Middle frontal gyrus (tissue), 1 donor: ENCODE measurements around the gene ADCY5.

Experiments
- DNase-seq: peaks from one replicate; pipeline ENCODE4 v3.0.0-alpha.2; 2015; ENCODE audit warnings: low spot score; ENCODE audit errors: extremely low spot score

ADCY5 gene

GRCh38 chr3:123409443-123410148 lies 39.3 kb downstream of the ADCY5 start:
- no peak for DNase-seq

GRCh38 chr3:123406598-123406997 lies 42.3 kb downstream of the ADCY5 start:
- DNase-seq: no peak

GRCh38 chr3:123405936-123406510 lies 42.9 kb downstream of the ADCY5 start:
- DNase-seq: no peak

- DNase-seq: no peak
Measured at GRCh38 chr3:123405021-123405420, 43.9 kb downstream of the ADCY5 start.

- no peak for DNase-seq
Measured at GRCh38 chr3:123404391-123404790, 44.5 kb downstream of the ADCY5 start.

- DNase-seq: no peak
Measured at GRCh38 chr3:123401836-123402530, 46.9 kb downstream of the ADCY5 start.

GRCh38 chr3:123400169-123400568 lies 48.7 kb downstream of the ADCY5 start:
- DNase-seq: no peak

GRCh38 chr3:123399653-123400052 lies 49.2 kb downstream of the ADCY5 start:
- no peak for DNase-seq

GRCh38 chr3:123397921-123398785 lies 50.7 kb downstream of the ADCY5 start:
- no peak for DNase-seq

GRCh38 chr3:123397050-123397590 lies 51.8 kb downstream of the ADCY5 start:
- DNase-seq: no peak

GRCh38 chr3:123396171-123397049 lies 52.5 kb downstream of the ADCY5 start:
- no peak for DNase-seq

- DNase-seq: no peak
Measured at GRCh38 chr3:123395235-123395634, 53.7 kb downstream of the ADCY5 start.

GRCh38 chr3:123394391-123395020 lies 54.4 kb downstream of the ADCY5 start:
- no peak for DNase-seq

- DNase-seq: no peak
Measured at GRCh38 chr3:123392871-123393620, 55.8 kb downstream of the ADCY5 start.

GRCh38 chr3:123392368-123392767 lies 56.5 kb downstream of the ADCY5 start:
- no peak for DNase-seq

GRCh38 chr3:123390865-123391600 lies 57.9 kb downstream of the ADCY5 start:
- no peak for DNase-seq

GRCh38 chr3:123389628-123389918 lies 59.3 kb downstream of the ADCY5 start:
- DNase-seq: no peak

- no peak for DNase-seq
Measured at GRCh38 chr3:123388811-123389627, 59.9 kb downstream of the ADCY5 start.
